Measurements from ENCODE around the gene DNAL1.

DNAL1 gene

DNA sequence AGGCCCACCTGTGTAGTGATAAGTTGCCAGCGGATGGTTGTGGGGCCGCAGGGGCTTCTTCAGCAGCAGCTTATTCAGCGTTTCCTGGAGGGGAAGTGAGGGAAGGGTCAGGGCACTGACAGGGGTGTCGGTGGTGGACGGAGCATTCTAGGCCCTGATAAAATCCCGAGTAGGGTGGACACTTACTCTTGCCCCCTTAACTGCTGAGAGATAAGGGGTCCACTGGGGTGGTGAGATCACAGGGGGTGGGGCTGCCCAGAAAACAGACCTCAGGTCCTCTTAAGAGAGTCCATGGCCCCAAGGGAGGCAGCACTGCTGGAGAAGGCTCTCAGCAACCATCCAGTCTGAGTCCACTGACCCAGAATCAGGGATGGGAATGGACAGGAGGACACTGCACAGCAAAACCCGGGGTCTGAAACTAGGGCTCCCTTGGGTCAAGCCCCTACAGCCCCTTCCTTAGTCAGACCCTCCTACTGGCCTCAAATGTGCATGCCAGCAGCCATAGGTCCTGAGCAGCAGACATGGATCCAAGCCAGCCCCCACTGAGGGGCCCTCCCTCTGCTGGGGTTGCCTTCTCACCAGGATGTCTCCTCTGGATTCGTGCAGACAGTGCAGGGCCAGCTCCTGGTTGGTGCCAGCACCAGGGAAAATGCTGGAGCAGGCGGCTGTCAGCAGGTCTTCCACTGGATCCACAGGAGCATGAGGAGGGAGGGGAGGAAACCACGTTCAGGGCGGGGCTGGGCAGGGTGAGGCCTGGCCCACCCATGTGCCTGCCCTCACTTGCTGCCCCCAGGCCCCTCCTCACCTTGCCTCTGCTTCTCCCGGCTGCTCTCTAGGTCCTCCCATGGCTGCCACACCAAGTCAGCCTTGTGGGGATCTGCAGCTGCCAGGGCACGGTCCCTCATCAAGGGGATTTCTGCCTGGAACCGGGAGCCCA is 81.5 kb downstream of the DNAL1 start:
- DNase-seq: no peak

DNA sequence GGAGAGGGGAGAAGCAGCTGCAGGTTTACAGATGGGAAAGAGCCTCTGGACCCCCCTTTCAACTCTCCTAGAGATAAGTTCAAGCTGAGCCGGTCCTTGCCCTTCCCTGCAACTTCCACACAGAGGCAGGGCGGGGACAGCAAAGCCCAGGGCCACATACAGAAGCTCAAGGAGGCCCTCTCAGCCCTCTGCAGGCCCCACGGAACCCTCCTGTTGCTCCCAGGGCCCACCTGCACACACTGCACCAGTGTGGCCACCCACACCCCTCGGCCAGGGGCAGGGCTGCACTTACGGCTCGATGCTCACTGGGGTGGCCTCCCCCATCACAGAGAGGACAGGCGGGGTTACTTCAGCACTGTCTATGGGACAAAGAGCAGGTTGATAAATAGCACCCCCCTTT is 82.4 kb downstream of the DNAL1 start:
- no peak for DNase-seq

DNA sequence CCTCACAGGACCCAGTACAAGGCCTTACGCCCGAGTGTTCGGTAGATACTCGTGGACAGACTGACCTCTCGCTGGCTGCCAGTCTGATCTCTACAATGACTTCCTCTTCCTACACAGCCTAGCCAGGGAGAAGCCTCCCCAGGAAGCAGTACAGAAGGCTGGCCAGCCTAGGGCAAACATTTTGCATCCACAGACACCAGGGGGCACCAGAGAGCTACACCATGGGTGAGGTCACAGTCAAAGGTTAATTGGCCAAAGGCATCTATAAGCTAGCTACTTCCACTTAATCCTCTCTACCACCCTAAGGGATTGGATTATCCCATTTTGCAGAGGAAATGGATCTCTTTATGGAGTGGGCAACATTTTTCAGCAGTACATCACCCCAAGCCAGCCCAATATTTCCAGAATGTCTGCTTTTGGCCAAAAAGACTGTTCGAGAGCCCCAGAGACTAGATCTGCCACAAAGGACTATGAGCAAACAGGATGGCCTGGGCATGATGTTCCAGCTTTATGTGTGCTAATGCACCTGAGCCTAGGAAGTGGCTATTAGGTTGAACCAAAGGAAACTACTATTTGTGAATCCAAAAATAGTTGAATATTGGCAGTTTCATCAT is 84.0 kb downstream of the DNAL1 start:
- DNase-seq: peak; percentile 83 to 87

DNA sequence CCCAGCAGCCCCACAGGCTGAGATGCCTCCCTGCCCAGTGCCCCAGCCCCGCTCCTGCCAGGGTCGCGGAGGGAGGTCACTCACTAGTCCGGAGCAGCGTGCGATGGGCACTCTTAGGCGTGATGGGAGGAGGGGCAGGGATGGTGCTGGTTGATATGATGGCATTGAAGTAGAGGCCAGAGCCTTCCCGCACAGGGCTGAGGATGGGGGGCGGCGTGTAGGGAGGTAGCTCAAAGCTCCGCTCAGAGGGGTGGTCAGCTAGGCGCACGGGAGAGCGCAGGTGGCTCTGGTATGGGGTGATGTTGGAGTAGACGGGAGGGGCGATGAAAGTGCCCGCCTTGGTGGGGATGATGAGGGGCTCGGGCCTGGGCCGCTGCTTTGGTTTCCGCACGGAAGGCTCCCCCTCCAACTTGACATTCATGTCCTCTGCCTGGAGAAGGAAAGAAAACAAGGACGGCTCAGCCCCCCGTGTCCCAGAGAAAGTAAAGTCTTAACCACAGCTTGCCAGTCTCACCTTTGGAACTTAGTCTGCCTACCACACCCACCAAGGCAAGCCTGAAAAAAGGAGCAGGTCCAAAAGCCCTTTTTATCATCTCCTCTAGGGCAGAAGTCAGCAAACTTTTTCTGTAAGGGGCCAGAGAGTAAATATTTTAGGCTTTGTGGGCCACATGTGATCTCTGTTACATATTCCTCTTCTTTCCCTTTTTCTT is 84.9 kb downstream of the DNAL1 start:
- DNase-seq: no peak

DNA sequence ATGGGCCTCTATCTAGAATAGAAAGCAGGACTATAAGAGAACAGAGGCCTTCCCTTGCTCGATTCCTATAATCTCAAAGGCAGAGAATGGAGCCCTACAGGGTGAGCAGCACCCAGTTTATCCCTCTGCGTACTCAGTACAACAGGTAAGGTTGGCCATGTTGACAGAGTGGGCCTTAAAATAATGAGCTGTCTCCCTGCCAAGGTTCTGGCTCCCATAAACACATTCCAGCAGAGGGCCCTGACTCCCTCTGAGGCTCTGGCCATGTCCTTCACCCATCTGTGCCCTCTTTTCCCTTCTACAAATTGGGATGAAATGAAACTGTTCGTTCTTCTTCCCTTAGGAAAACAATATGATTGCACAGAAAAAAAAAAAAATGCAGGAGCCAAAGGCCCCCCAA is 86.3 kb downstream of the DNAL1 start:
- no peak for DNase-seq

DNA sequence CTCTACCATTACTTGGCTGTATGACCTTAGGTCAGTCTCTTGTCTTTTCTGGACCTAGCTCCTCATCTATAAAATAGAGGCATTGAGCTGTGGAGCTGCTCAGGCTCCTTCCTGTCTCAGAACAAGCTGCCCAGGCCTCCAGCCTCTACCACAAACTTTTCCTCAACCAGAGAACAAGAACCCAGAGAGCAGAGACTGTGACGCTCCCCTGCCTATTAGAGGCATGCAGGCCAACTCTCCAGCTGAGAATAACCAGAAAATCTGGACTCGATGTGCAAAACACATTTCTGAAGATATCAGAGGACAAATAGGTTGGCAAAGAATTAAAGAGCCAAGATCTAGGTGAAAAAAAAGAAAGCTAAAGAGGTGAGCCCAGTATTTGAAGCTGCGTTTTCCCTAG is 87.2 kb downstream of the DNAL1 start:
- DNase-seq: no peak

DNA sequence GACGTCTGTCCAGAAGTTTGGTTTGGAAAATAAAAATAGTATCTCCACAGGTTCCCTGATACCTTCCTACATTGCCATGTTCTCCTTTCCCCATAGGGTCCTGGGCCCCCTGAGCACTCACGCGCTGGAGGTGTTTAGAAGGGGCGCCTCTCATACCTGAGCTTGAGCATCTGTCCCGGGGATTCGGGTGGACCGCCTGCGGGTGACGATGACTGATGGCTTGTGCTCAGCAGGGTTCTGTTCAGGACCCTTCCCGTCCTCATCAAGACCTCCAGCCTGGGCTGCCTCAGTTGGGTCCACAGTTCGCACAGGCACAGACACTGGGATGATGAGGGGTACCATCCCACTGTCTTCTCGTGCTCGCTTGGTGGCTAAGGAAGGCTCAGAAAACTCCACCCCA is 92.1 kb downstream of the DNAL1 start:
- no peak for DNase-seq

DNA sequence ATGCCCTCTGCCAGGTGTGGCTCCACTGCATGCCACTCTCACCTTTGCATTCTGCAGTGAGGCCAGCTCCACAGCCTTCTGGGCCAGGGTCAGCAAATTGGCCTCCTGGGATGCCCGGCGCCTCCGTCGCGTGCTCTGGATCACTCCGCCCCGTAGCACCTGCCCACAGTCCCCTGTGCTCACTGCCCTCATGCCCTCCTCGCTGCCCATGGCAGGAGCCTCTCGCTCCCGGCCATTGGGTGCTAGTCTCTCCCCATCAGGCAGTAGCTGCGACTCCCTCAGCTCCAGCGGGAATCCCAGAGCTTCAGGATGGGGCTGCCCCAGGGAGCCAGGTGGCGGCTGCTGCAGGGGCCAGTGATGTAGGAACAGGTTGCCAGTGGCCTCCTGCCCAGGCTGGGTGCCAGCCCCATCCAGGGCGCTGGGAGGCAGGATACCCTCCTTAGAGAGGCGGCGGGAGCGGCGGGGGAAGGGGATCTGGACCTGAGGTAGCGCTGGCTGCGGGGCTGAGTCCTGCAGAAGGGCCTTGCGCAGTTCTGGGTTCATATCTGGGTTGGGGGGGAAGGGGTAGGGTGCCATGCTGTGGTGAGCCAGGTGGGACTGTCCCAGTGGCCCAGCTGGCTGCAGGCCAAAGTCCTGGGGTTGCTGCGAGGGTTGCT is 93.9 kb downstream of the DNAL1 start:
- no peak for DNase-seq

DNA sequence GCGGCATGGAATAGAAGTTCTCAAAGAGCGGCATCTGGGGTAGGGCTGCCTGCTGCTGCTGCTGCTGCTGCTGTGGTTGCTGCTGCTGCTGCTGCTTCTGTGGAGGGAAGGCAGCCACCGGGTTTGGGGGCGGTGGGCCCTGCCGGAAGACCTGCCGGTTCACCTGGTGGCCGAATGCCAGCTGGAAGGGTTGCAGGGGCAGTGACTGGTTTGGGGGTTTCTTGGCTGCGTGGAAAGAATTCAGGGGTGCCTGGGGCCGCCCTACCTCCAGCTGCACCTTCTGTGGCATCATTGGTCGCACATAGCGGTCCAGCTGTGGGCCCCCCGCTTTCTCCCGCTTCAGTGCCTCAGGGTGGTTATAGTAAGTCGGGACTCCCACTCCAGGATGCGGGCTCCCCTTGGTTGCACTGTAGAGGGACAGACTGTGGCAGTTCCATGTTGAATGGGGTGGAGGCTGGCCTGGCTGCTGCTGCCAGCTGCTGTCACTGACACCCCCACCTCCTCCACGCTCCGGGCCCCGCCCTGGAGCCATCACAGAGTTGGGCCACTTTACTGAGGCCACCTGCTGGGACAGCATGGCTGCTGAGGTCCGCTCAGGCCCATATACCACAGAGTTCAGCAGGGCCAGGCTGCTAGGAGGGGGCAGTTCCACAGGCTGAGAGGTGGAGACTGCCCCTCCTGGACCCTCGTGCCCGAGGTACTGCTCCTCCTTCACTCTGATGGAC is 94.5 kb downstream of the DNAL1 start:
- DNase-seq: no peak

DNA sequence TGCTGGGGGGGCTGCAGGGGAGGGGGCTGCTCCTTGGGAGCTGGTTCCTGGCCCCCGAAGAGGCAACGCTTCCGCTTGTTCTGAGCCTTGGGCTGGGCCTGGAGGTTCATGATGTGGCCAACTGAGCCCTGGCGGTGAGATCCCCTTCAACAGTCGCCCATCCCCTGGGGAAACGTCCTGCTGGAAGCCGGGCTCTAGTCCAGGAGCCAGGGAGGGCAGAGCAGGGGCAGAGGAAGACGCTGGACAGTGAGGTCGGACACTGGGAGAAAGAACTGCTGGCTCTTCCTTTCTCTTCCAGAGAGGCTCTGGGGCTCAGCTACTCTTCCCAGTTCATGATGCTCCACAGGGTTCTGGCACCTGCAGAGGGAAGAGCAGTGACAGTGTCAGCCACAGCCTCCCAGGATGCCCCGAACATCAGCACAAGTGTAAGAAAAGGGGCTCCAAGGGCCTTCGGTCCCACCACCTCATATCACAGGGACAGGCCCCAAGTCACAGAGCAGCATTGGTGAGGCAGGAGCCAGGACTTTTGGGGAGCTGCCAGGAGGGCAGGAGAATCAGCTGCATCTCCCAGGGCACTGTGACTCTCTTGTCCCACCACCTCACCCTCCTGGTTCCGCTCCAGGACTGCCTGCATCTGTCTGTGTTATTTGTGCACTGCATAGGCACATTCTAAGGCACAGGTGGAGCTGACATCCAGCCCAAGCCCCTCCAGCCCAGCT is 95.3 kb downstream of the DNAL1 start:
- no peak for DNase-seq

DNA sequence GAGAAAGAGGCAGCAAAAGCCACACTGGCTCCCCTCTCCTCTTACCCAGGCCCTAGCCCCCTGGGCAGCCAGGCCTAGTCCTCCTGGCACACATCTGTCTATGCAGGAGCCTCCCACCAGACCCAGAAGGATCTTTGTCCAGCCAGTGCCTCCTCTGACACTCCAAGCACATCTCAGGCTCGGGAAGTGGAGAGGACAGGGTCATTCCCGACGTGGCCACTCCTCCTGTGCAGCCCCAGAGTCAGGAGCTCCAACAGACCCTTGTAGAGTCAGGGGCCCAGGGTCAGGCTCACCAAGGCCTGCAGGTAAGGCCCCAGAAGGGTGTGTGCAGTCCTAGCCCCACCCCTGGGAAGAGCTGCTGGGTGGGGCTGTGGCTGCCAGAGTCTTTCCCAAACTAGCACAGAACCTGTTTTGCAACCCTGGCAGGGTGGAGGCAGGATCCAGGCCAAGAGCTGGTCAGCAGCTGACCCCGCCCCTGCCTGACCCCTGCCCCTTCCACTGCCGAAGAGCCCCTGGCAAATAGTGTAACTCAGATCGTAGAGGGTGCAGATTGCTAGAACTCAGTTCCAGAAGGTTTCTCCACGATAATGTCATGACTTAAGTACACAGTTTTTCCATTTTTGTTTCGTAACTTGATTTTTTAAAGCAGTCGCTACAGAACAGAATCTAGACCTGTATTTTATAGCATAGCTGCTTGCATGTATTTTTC is 96.0 kb downstream of the DNAL1 start:
- no peak for DNase-seq

DNA sequence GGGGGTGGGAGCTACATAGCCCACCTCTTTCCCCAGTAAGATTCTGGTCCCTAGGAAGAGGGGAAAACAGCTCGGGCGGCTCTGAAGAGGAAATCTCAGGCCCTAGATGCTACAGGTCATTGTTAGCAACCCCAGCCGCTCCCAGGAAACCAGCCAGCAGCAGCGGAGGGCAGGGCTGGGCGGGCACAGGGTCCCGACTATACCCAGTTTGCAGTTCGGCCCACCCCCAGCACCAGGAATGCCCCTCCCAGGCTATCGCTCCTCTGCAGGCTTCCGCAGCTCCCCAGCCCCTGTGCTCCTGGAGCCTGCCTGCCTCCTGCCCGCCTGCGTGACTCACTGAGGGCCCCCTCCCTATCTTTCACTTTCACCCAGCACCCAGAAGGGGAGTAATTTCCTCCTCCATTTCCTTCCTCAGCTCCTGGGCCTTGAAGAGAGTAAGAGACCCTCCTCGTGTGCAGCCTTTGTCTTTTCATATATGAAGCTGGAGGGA is 96.6 kb downstream of the DNAL1 start:
- peak; percentile 65 to 66 for DNase-seq

DNA sequence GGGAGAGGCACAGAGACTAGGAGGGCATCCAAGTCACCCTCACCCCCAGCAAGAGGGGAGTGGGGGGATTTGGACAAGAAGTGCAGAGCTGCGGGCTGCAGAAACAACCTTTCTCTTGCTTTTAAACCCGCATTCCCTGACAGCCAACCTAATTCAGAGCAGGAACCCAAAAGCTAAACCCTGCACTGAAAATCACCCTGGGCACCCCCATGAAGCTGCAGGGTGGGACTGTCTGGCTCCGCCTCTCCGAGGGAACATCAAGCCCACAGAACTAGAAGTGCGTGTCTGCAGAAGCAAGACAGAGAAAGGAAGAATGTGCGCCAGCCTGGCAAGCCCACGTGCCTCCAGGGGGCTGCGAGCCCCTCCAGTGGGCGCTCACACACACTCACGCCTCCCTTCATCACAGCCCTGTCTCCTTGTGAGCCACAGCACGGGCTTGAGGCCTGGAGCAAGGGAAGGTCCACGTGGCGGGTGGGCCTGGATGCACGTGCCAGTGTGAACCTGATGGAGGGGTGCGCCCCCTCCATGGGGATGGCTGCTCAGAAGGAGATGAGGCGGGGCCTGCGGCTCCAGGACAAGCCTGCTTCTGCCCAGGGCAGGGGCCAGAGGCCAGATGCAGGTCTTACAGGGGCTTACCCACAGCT is 97.2 kb downstream of the DNAL1 start:
- DNase-seq: no peak

DNA sequence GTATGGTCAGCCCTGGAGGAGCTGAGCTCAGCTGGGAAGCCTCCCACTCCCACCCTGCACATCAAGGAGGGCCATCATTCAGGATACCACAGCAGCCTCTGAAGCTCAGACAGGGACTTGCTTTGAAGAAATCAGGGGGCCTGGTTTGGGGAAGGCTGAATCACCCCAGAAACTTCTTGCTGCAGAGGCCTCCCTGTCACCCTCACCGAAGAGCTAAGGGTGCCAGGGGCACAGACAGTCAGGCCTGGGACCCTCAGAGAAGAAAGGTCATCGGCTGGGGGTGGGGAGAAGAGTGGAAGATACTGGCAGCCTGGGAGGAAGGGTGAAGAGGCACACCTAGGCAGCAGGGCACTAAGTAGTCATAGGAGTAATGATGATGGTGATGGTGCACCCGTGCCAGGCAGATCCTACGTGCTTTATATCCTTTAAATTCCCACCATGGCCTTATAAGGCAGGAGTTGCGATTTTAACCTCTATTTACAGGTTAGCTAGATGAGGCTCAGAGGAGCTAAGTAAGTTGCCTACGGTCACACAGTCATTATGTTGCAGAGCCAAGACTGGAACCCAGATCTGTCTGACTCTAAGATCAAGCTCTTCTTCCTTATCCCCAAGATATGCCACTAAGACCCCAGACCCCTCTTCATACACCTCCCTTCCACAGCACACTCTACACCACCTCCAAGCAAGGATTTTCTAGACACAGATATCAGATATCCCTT is 97.9 kb downstream of the DNAL1 start:
- DNase-seq: no peak

DNA sequence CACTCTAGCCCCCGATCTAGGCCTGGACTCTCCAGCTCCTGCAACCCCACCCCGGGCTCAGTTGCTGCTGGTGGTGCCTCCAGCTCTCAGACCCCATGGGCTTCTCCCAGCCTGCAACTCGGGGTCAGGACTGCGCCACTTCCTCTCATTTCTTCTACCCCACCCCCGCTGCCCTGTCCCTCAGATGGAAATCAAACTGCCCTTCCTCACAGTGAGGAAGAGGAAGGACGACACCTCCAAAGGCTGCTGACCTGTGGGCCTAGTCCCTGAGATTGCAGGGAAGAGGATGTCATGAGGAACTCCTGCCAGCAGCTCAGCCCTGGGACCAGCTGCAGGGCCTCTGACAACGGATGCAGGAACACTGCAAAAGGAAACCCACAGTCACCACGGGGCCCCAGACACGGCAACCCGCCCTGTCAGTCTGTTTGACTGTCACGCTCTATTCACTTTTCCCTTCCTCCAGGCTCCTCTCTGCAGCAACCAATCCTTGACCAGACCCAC is 98.7 kb downstream of the DNAL1 start:
- peak; percentile 53 for DNase-seq

DNA sequence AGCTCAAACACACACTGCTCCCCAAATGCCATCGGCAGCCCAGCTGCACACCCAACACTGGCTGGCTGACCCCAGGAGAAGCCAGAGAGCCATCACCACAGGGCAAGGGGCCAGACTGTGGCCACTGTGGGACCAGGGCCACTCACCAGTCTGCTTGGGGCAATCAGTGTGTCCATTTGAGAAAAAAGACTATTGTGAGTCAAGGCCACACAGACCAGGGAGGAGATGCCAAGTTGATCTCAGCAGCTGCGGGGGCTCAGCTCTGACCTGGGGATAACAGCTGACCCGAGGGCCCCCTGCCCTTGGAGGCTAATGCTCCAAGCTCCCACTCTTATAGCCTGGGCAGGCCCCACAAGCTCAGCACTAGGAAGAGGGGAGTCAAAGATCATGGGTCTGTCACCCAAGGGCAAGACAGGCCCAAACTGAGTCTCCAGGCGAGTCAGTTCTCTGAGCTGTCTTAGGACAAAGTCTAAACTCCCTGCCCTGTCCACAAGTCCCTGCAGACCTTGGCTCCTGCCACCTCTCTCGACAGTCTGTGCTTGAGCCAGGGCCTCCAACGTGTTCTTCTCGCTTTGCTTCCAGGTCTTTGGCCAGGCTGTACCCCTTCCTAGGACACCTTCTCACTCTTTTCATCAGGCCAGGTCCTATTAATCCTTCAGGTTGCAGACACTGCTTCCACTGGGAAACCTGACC is 99.5 kb downstream of the DNAL1 start:
- DNase-seq: no peak

DNA sequence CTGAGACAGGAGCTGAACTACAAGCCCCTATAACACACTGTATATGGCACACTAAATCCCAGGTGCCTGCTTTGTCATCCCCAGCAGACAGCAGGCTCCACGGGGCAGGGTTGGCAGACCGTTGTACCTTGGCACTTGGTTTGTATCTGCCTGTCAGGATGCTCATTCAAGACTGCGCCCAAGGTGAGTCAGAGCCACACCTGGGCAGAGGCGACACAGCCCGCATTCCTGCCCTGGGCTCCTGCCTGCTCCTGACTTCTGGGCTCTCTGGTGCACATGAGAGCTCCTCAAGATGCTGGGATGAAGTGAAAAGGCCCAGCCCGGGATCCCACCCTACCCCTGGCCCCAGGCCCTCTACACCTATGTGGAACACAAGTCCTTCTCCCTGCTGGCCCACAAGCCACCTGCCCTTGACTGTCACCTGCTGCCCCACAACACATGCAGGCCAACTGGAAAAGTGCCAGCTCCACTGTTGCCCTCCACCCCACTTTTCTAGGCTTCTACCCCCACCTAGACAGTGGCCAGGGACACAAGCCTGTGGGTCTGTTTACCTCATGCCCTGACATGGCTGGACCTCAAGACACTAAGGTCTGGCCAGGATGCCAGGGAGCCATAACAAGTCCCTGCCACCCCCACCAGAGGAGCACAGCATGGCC is 100.2 kb downstream of the DNAL1 start:
- no peak for DNase-seq

All from CD4-positive, alpha-beta T cell treated with Interleukin-1 beta for 1 hour (primary cell).